Measurements from ENCODE around the gene CRYBB2.
"Not testable (repeated sequence)": the region's sequence is repeated elsewhere in the genome, so short reads cannot be mapped to it uniquely, and the experiment has no call there.

Gene CRYBB2

GRCh38 chr22:25199731-25200520 lies 19.5 kb upstream of the CRYBB2 start, which contains the start of gene CRYBB3:
Gene CRYBB3 (plus strand): TSS chr22:25199858. CDS start chr22:25201397, 1,539 bp downstream.
- in situ Hi-C loops (cut with MboI; ENCODE audit: low sequenced_read_pairs), result no loop called here

GRCh38 chr22:25200967-25201366 lies 18.5 kb upstream of the CRYBB2 start:
- in situ Hi-C loops (cut with MboI; ENCODE audit: low sequenced_read_pairs), result no loop called here

- in situ Hi-C loops (cut with MboI; ENCODE audit: low sequenced_read_pairs), result no loop called here
Observed at GRCh38 chr22:25201557-25202273, 17.7 kb upstream of the CRYBB2 start.

- in situ Hi-C loops (cut with MboI; ENCODE audit: low sequenced_read_pairs), result no loop called here
Observed at GRCh38 chr22:25202290-25202921, 17.0 kb upstream of the CRYBB2 start.

- in situ Hi-C loops (cut with MboI; ENCODE audit: low sequenced_read_pairs), result no loop called here
Observed at GRCh38 chr22:25203082-25203481, 16.4 kb upstream of the CRYBB2 start.

GRCh38 chr22:25204547-25204946 lies 14.9 kb upstream of the CRYBB2 start:
- in situ Hi-C loops (cut with MboI; ENCODE audit: low sequenced_read_pairs), result not testable (repeated sequence)

- in situ Hi-C loops (cut with MboI; ENCODE audit: low sequenced_read_pairs), result no loop called here
Observed at GRCh38 chr22:25205847-25206246, 13.6 kb upstream of the CRYBB2 start.

GRCh38 chr22:25206998-25207397 lies 12.4 kb upstream of the CRYBB2 start:
- in situ Hi-C loops (cut with MboI; ENCODE audit: low sequenced_read_pairs), result no loop called here

- in situ Hi-C loops (cut with MboI; ENCODE audit: low sequenced_read_pairs), result no loop called here
Observed at GRCh38 chr22:25207553-25208157, 11.8 kb upstream of the CRYBB2 start.

GRCh38 chr22:25208328-25208727 lies 11.1 kb upstream of the CRYBB2 start:
- in situ Hi-C loops (cut with MboI; ENCODE audit: low sequenced_read_pairs), result no loop called here

GRCh38 chr22:25208743-25209505 lies 10.5 kb upstream of the CRYBB2 start:
- in situ Hi-C loops (cut with MboI; ENCODE audit: low sequenced_read_pairs), result no loop called here

- in situ Hi-C loops (cut with MboI; ENCODE audit: low sequenced_read_pairs), result no loop called here
Observed at GRCh38 chr22:25210793-25211192, 8.6 kb upstream of the CRYBB2 start.

- in situ Hi-C loops (cut with MboI; ENCODE audit: low sequenced_read_pairs), result no loop called here
Observed at GRCh38 chr22:25212337-25212736, 7.1 kb upstream of the CRYBB2 start.

- in situ Hi-C loops (cut with MboI; ENCODE audit: low sequenced_read_pairs), result no loop called here
Observed at GRCh38 chr22:25213221-25213620, 6.2 kb upstream of the CRYBB2 start.

GRCh38 chr22:25216230-25216629 lies 3.2 kb upstream of the CRYBB2 start:
- in situ Hi-C loops (cut with MboI; ENCODE audit: low sequenced_read_pairs), result no loop called here

- in situ Hi-C loops (cut with MboI; ENCODE audit: low sequenced_read_pairs), result no loop called here
Observed at GRCh38 chr22:25219948-25220442, 556 bp downstream of the CRYBB2 start.

- in situ Hi-C loops (cut with MboI; ENCODE audit: low sequenced_read_pairs), result no loop called here
Observed at GRCh38 chr22:25221790-25222189, 2.4 kb downstream of the CRYBB2 start.

GRCh38 chr22:25223269-25223850 lies 3.9 kb downstream of the CRYBB2 start:
- in situ Hi-C loops (cut with MboI; ENCODE audit: low sequenced_read_pairs), result no loop called here

GRCh38 chr22:25228822-25229221 lies 9.4 kb downstream of the CRYBB2 start:
- in situ Hi-C loops (cut with MboI; ENCODE audit: low sequenced_read_pairs), result no loop called here

- in situ Hi-C loops (cut with MboI; ENCODE audit: low sequenced_read_pairs), result not testable (repeated sequence)
Observed at GRCh38 chr22:25230760-25231159, 11.3 kb downstream of the CRYBB2 start.
